ENCODE data around the gene ZNF217.

GRCh38 chr20:53539516-53539915 lies 54.1 kb downstream of the ZNF217 start:
- TF ChIP-seq CTCF (IDR thresholded peaks at IDR 0.05; ENCODE audit: low read depth, low read length, poor library complexity, severe bottlenecking), result no peak
- TF ChIP-seq EZH2phosphoT487 (IDR thresholded peaks at IDR 0.05; ENCODE audit: borderline replicate concordance, low read length), result no peak
